ENCODE data around the gene SLC38A1. TPM values are rescaled to one million over a fixed set of nuclear protein-coding genes. Genes with fewer than 3 reads are reported as not detected.

The SLC38A1 gene
- total RNA-seq, 1 experiment from 2014 or later = 259 TPM

DNA sequence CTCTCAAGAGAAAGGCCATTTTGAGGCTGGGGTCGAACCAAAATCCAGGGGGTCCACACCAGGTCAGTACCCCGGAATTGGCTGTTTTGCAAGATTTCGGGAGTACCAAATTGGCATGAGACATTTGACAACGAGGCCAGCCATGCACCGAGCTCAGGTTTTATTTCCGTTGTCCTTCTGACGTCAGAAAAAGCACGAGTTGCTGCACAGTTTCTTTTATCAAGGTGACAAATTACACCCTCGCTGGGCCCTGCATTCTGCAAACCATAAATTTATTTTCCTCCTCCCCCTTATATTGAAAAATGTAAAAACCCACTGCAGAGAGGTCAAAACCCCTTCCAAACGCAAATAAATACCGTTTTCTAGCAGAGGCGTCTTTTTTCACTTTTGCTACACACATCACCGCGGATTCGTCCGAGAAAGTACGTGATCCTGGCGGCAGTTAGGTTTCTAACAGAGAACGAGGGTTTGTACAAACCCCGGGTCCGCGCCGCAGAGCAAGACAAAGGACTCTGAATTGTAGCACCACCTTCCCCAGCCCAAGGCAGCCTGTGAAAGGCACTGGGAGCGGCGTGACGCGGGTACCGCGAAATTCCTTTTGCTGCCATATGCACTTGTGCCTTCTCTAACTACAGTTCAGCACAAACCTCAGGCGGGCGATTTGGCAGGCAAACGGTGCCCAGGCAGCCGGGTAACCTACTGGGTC, 1.8 kb downstream of the SLC38A1 start:
- CTCF ChIA-PET = no interaction called here
- H3K27me3 Mint-ChIP-seq (ENCODE audit: insufficient read depth, unreplicated experiment) = no peaks in the 10 kb centered on the region

DNA sequence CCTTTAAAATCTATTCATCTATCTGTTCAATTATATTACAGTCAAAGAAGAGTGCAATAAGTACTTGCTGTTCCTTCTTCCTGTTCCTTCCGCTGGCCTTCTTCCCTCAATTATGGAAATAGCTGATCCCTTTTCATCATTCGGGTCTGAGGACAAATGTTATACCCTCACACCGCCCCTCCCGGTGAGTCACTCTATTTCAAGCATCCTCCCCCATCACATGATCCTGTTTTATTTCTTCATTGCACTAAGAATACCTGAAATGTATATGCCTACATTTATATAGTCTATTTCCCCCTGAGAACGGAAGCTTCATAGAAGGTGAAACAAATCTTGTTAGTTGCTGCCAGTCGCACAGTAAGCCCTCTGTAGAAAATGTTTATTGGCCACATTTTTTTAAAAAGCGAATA, 2.5 kb downstream of the SLC38A1 start:
- Mint-ChIP-seq H3K27ac (ENCODE audit: unreplicated experiment) (no peak overlapping the region), H3K4me3 (ENCODE audit: unreplicated experiment) (no peak overlapping the region), H3K36me3 (ENCODE audit: insufficient read depth, unreplicated experiment) (no peaks in the 10 kb centered on the region), H3K9me3 (ENCODE audit: unreplicated experiment) (no peaks in the 10 kb centered on the region), H3K4me1 (ENCODE audit: low read depth, unreplicated experiment) (peaks cover 5% of the 10 kb centered on the region), H3K27me3 (ENCODE audit: insufficient read depth, unreplicated experiment) (no peaks in the 10 kb centered on the region)
- Histone ChIP-seq H3K4me1 (peaks cover 57% of the 10 kb centered on the region), H3K36me3 (ENCODE audit: control insufficient read depth, insufficient read depth, low read length) (no peaks in the 10 kb centered on the region), H3K4me3 (ENCODE audit: low read depth, low read length) (peak overlapping the region; percentile 78), H3K27me3 (replicated peaks; ENCODE audit: control insufficient read depth, insufficient read depth, low read length) (no peaks in the 10 kb centered on the region), H3K9me3 (no peaks in the 10 kb centered on the region)
- DNase-seq = no peak
- POLR2A ChIA-PET = no interaction called here
- intact Hi-C loops (cut with micrococcal nuclease; ENCODE audit: unreplicated experiment) = loop anchor here (5.0 kb wide), 1 partner anchor 139 kb away; no protein-coding TSS in a partner anchor
- no TSS peak for BruUV-seq (replicated peaks)
- TF ChIP-seq, protein P1, sequence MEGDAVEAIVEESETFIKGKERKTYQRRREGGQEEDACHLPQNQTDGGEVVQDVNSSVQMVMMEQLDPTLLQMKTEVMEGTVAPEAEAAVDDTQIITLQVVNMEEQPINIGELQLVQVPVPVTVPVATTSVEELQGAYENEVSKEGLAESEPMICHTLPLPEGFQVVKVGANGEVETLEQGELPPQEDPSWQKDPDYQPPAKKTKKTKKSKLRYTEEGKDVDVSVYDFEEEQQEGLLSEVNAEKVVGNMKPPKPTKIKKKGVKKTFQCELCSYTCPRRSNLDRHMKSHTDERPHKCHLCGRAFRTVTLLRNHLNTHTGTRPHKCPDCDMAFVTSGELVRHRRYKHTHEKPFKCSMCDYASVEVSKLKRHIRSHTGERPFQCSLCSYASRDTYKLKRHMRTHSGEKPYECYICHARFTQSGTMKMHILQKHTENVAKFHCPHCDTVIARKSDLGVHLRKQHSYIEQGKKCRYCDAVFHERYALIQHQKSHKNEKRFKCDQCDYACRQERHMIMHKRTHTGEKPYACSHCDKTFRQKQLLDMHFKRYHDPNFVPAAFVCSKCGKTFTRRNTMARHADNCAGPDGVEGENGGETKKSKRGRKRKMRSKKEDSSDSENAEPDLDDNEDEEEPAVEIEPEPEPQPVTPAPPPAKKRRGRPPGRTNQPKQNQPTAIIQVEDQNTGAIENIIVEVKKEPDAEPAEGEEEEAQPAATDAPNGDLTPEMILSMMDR (IDR thresholded peaks at IDR 0.05; ENCODE audit: insufficient read depth in 1 of 2, low read depth in 1 of 2, low read length in 1 of 2, severe bottlenecking in 1 of 2, unreplicated experiment in 1 of 2) = no peak
- CTCF ChIA-PET = no interaction called here

More for the DNA sequence above, 1.8 kb downstream of the SLC38A1 start:
- H3K27ac Mint-ChIP-seq (ENCODE audit: unreplicated experiment) = no peak overlapping the region
- Histone ChIP-seq H3K27me3 (replicated peaks; ENCODE audit: control insufficient read depth, insufficient read depth, low read length) (no peaks in the 10 kb centered on the region), H3K9me3 (no peaks in the 10 kb centered on the region), H3K4me3 (ENCODE audit: low read depth, low read length) (peak overlapping the region; percentile 78), H3K36me3 (ENCODE audit: control insufficient read depth, insufficient read depth, low read length) (no peaks in the 10 kb centered on the region), H3K4me1 (peaks cover 51% of the 10 kb centered on the region)
- POLR2A ChIA-PET = no interaction called here
- H3K9me3 Mint-ChIP-seq (ENCODE audit: unreplicated experiment) = no peaks in the 10 kb centered on the region
- peaks cover 5% of the 10 kb centered on the region for H3K4me1 Mint-ChIP-seq (ENCODE audit: low read depth, unreplicated experiment)
- DNase-seq = peak; percentile 75 to 80
- TSS peak; percentile 26 for BruUV-seq (replicated peaks)
- H3K4me3 Mint-ChIP-seq (ENCODE audit: unreplicated experiment) = no peak overlapping the region
- H3K36me3 Mint-ChIP-seq (ENCODE audit: insufficient read depth, unreplicated experiment) = no peaks in the 10 kb centered on the region
- intact Hi-C loops (cut with micrococcal nuclease; ENCODE audit: unreplicated experiment) = loop anchor here (1.0 to 5.0 kb wide), 2 partner anchors 8 to 140 kb away; no protein-coding TSS in a partner anchor
- TF ChIP-seq, protein P1 (IDR thresholded peaks at IDR 0.05; ENCODE audit: insufficient read depth in 1 of 2, low read depth in 1 of 2, low read length in 1 of 2, severe bottlenecking in 1 of 2, unreplicated experiment in 1 of 2) = no peak

DNA sequence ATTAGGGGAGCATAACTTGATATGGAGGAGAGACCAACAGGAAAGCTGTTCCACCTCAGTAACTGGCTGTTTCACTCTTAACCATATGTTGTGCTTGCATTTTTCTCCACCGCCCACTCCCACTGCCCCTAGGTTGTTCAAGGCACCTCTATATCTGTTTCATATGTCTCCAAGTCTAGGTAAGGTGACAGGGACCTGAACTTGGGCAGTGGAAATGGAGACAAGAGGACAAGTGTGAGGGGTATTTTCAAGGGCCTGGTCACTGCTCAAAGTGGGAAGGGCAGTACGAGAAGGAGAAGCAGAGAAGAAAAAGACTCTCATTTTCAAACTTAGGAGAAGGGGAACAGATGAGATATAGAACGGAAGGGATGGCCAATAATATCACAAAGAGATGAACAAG, 3.1 kb downstream of the SLC38A1 start:
- TF ChIP-seq, protein P1 (IDR thresholded peaks at IDR 0.05; ENCODE audit: insufficient read depth in 1 of 2, low read depth in 1 of 2, low read length in 1 of 2, severe bottlenecking in 1 of 2, unreplicated experiment in 1 of 2) = no peak
- no peak overlapping the region for H3K4me3 ChIP-seq (ENCODE audit: low read depth, low read length)
- Mint-ChIP-seq H3K4me1 (ENCODE audit: low read depth, unreplicated experiment) (peaks cover 5% of the 10 kb centered on the region), H3K27ac (ENCODE audit: unreplicated experiment) (no peak overlapping the region), H3K4me3 (ENCODE audit: unreplicated experiment) (no peak overlapping the region), H3K36me3 (ENCODE audit: insufficient read depth, unreplicated experiment) (no peaks in the 10 kb centered on the region), H3K9me3 (ENCODE audit: unreplicated experiment) (no peaks in the 10 kb centered on the region), H3K27me3 (ENCODE audit: insufficient read depth, unreplicated experiment) (no peaks in the 10 kb centered on the region)
- H3K27me3 ChIP-seq (replicated peaks; ENCODE audit: control insufficient read depth, insufficient read depth, low read length) = no peaks in the 10 kb centered on the region
- intact Hi-C loops (cut with micrococcal nuclease; ENCODE audit: unreplicated experiment) = loop anchor here (5.0 kb wide), 1 partner anchor 138 kb away; no protein-coding TSS in a partner anchor
- DNase-seq = no peak
- no peaks in the 10 kb centered on the region for H3K36me3 ChIP-seq (ENCODE audit: control insufficient read depth, insufficient read depth, low read length)
- CTCF ChIA-PET = no interaction called here
- no peaks in the 10 kb centered on the region for H3K9me3 ChIP-seq
- BruUV-seq (replicated peaks) = no TSS peak
- peaks cover 63% of the 10 kb centered on the region for H3K4me1 ChIP-seq
- POLR2A ChIA-PET = no interaction called here
